ENCODE results near the gene RNF223. TPM values are rescaled to one million over a fixed set of nuclear protein-coding genes. Genes with fewer than 3 reads are reported as not detected.

The RNF223 gene
- total and polyA plus RNA-seq, 2 donors (not counting 3 experiments of a cell fraction or from before 2014, with no cell fraction given) = not detected

GRCh38 chr1:1033731-1034438 is 40.2 kb downstream of the RNF223 start:
- dilution Hi-C loops (cut with MboI; ENCODE audit: extremely low pct_ligation_motif_present, low sequenced_read_pairs) (no loop called here), intact Hi-C loops (cut with micrococcal nuclease) (loop anchor here (1.0 to 2.0 kb wide), 4 partner anchors 25 to 256 kb away; partner anchors contain the start of gene C1orf159)
- TF ChIP-seq, protein P1, sequence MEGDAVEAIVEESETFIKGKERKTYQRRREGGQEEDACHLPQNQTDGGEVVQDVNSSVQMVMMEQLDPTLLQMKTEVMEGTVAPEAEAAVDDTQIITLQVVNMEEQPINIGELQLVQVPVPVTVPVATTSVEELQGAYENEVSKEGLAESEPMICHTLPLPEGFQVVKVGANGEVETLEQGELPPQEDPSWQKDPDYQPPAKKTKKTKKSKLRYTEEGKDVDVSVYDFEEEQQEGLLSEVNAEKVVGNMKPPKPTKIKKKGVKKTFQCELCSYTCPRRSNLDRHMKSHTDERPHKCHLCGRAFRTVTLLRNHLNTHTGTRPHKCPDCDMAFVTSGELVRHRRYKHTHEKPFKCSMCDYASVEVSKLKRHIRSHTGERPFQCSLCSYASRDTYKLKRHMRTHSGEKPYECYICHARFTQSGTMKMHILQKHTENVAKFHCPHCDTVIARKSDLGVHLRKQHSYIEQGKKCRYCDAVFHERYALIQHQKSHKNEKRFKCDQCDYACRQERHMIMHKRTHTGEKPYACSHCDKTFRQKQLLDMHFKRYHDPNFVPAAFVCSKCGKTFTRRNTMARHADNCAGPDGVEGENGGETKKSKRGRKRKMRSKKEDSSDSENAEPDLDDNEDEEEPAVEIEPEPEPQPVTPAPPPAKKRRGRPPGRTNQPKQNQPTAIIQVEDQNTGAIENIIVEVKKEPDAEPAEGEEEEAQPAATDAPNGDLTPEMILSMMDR (IDR thresholded peaks at IDR 0.05; ENCODE audit: extremely low read depth in 1 of 2, insufficient read depth in 1 of 2, low read depth in 1 of 2, low read length in 2 of 2) = no peak
- no peak for TF ChIP-seq EZH2 (IDR thresholded peaks at IDR 0.05; ENCODE audit: borderline replicate concordance, low read depth, low read length, severe bottlenecking)
- TF ChIP-seq JUN (IDR thresholded peaks at IDR 0.05; ENCODE audit: borderline replicate concordance, insufficient read depth, insufficient read length, low read depth) = no peak
- TF ChIP-seq MAX (IDR thresholded peaks at IDR 0.05; ENCODE audit: insufficient read depth, insufficient read length) = no peak
- no peak for TF ChIP-seq POLR2AphosphoS5 (IDR thresholded peaks at IDR 0.05; ENCODE audit: insufficient read depth, low read depth, low read length)
- TF ChIP-seq FOS (IDR thresholded peaks at IDR 0.05; ENCODE audit: borderline replicate concordance, insufficient read depth, low read length) = no peak
- no peak for TF ChIP-seq POLR2A (IDR thresholded peaks at IDR 0.05; ENCODE audit: low read depth, low read length)
- no peak for TF ChIP-seq GATA2 (IDR thresholded peaks at IDR 0.05; ENCODE audit: insufficient read depth, insufficient read length, low read depth, low read length)
- TF ChIP-seq MYC (IDR thresholded peaks at IDR 0.05; ENCODE audit: low read depth, low read length) = no peak
- H4K20me1 ChIP-seq (replicated peaks; ENCODE audit: control insufficient read depth, extremely low read depth, insufficient read depth, low read length) = no peaks in the 10 kb centered on the region
- no peaks in the 10 kb centered on the region for H3K79me2 ChIP-seq (ENCODE audit: control insufficient read depth, insufficient read depth, low read length)
- no peak overlapping the region for H2AFZ ChIP-seq (ENCODE audit: low read depth, low read length)
- H3K27me3 ChIP-seq (ENCODE audit: control insufficient read depth in 2 of 2, insufficient read depth in 2 of 2, low read length in 2 of 2) = no peaks in the 10 kb centered on the region
- no peak overlapping the region for H3K4me3 ChIP-seq (replicated peaks in 1 of 3; ENCODE audit: insufficient read depth in 1 of 3, low read depth in 1 of 3, low read length in 3 of 3)
- FAIRE-seq (no peak), DNase-seq (ENCODE audit: low read depth, low spot score) (no peak)
- no peaks in the 10 kb centered on the region for H3K9me1 ChIP-seq (replicated peaks; ENCODE audit: control insufficient read depth, extremely low read depth, insufficient read depth, low read length)
- peaks cover 0 to 10% of the 10 kb centered on the region in 2 experiments for H3K36me3 ChIP-seq (ENCODE audit: control insufficient read depth in 2 of 2, extremely low read depth in 1 of 2, insufficient read depth in 2 of 2, low read length in 2 of 2)
- CTCF ChIA-PET = interaction anchor here (0.8 to 3.3 kb wide), 5 partner anchors 30 to 258 kb away, joined by 3 to 19 read pairs (median 3); partner anchors contain the start of gene B3GALT6
- POLR2A ChIA-PET = no interaction called here
- H3K27ac ChIP-seq (ENCODE audit: insufficient read depth, low read depth, low read length) = no peak overlapping the region
- H3K9ac ChIP-seq (replicated peaks; ENCODE audit: extremely low read depth, insufficient read depth, low read length) = no peak overlapping the region
- H3K4me1 ChIP-seq (ENCODE audit: control insufficient read depth, extremely low read depth, insufficient read depth, low read length) = no peaks in the 10 kb centered on the region
- no peak overlapping the region for H3K4me2 ChIP-seq (ENCODE audit: insufficient read depth, low read length)
- BruUV-seq (replicated peaks) = no TSS peak
- no peaks in the 10 kb centered on the region for H3K9me3 ChIP-seq (replicated peaks; ENCODE audit: control insufficient read depth, insufficient read depth, low read length)
